CD4-positive, alpha-beta T cell treated with Interleukin-15 for 4 hours (primary cell): ENCODE measurements around the gene SIGLEC14.
"Not testable (repeated sequence)": the region's sequence is repeated elsewhere in the genome, so short reads cannot be mapped to it uniquely, and the experiment has no call there.

Experiments used
- DNase-seq: peaks from one replicate; pipeline ENCODE4 v3.0.0-alpha.2; 2020; ENCODE audit warnings: low spot score

SIGLEC14 gene, protein sequence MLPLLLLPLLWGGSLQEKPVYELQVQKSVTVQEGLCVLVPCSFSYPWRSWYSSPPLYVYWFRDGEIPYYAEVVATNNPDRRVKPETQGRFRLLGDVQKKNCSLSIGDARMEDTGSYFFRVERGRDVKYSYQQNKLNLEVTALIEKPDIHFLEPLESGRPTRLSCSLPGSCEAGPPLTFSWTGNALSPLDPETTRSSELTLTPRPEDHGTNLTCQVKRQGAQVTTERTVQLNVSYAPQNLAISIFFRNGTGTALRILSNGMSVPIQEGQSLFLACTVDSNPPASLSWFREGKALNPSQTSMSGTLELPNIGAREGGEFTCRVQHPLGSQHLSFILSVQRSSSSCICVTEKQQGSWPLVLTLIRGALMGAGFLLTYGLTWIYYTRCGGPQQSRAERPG

DNA sequence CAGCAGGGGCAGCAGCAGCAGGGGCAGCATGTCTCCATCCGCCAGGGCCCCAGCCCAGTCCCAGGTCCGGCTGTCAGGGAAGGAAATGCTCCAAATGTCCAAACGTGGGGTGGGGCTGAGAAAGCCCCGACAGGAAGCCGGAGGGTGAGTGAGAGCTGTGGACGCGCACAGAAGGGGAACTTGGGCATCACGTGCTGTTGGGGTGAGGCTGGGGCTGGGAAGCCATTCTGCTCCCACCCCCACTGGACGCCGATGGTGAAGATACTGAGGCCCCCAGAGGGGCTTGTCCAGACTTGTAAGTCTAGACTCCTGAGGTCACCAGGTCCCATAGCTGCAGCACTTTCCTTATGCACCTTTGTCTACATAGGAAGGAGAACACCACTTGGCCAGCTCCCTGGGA, at the start of gene SIGLEC14:
SIGLEC14 (minus strand) TSS at position 96 of the 400 bp plus-strand sequence; CDS start at position 30, 66 bp downstream.
- not testable (repeated sequence) for DNase-seq

DNA sequence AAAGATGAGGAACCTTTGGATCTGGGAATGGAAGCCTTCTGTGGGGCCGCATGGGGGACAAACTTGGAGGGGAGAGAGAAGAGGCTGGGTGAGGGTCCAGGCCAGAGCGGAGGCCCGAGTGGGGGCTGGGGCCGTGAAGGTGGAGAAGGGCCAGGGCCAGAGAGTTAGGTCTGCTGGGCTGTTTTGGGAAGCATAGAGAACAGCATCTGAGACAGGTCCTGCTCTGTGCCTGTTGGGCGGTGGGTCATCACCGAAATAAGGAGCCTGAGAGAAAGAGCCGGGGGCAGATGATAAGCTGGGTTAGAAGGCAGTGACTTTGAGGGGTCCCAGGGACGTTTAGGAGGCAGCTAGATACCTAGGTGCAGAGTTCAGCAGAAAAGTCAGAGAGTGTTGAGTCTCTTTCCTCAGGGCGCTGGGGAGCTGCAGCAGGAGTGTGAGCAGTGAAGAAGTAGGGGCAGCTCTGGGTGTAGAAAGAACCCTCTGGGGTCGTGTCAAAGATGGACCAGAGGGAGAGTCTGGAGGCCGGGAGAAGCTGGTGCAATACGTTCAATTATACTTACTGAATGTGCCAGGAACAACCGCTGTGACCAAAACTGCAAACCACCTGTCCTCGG, 49.2 kb upstream of the SIGLEC14 start:
- DNase-seq = no peak

DNA sequence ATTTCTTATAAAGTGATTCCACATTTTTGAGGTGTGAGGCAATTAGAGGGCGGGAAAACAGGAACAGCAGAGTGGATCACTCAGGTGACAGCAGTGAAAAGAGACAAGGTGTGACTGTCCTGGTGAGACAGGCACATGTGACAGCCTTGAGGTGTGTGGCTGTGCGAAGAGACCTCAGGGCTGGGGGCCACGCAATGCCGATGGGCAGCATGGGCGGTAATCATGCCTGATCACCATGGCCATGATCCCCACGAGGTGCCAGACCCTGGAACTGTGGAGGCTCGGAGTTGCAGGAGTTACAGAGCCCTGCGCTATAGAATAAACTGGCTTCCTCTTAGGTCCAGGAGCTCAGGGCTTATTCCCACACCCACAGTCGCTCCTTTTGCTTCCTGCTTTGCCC, 48.5 kb upstream of the SIGLEC14 start:
- DNase-seq = no peak

DNA sequence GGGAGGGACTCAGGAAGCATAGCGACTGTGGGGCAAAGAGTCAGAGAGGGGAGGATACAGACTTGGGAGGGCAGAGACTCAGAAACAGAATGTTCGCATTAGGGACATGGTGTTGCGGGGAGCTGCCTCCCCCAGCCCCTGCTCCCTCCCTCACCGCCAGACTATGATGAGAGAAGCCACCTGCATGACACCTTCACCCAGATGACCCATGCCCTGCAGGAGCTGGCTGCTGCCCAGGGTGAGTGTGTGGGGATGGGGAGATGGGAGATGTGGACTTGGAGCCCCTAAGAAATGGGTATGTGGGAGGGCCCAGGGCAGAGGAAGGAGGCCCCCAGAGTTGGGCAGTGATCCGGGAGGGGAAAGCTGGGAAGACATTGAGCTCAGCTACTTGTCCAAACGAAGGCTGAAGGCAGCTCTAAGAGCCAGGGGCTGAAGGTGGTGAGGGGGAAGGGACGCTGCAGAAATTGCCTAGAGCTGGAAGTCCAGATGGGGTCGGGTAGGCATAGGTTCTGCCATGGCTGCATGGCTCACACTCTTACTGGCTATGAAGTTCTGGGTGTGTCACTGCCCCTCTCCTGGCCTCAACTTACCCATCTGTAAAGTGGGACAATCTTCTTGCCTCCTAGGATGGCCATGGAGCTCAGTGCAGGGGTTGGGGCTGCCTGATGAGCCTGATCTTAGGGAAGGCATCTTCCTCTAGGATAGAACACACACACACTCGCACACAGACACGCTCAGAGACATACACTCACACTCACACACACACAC, 47.9 kb upstream of the SIGLEC14 start:
- DNase-seq = no peak

DNA sequence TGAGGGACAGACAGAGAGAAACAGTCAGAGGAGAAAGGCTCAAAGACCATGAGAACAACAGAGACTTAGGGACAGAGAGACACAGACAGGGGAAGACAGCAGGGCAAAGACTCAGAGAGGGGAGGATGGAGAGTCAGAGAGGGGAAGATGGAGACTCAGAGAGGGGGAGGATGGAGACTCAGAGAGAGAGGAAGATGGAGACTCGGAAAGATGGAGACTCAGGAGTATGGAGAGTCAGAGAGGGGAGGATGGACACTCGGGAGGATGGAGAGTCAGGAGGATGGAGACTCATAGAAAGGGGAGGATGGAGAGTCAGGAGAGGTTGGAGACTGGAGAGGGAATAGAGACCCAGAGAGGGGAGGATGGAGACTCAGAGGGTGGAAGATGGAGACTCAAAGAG, 47.2 kb upstream of the SIGLEC14 start:
- no peak for DNase-seq

- no peak for DNase-seq
These were observed 46.6 kb upstream of the SIGLEC14 start, which contains the start of gene SPACA6 for GRCh38 chr19:51693260-51693659. TSS of gene SPACA6 (plus strand) at chr19:51693330. CDS start at chr19:51693527, 197 bp downstream.

DNA sequence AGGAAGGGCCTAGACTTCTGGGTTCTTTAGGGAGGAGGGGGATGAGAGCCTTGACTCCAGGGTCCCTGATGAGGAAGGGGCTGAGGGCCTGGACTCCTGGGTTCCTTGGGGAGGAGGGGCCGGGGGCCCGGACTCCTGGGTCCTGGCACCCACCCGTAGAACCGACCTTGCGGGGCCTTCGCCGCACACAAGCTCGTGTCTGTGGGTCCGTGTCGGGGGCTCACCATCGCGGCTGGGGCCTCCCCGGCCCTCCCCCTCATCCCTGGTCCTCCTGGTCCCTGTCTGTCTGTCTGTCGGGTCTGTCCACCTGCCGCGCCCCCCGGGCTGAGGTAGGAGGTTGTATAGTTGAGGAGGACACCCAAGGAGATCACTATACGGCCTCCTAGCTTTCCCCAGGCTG, 45.8 kb upstream of the SIGLEC14 start:
- no peak for DNase-seq

DNA sequence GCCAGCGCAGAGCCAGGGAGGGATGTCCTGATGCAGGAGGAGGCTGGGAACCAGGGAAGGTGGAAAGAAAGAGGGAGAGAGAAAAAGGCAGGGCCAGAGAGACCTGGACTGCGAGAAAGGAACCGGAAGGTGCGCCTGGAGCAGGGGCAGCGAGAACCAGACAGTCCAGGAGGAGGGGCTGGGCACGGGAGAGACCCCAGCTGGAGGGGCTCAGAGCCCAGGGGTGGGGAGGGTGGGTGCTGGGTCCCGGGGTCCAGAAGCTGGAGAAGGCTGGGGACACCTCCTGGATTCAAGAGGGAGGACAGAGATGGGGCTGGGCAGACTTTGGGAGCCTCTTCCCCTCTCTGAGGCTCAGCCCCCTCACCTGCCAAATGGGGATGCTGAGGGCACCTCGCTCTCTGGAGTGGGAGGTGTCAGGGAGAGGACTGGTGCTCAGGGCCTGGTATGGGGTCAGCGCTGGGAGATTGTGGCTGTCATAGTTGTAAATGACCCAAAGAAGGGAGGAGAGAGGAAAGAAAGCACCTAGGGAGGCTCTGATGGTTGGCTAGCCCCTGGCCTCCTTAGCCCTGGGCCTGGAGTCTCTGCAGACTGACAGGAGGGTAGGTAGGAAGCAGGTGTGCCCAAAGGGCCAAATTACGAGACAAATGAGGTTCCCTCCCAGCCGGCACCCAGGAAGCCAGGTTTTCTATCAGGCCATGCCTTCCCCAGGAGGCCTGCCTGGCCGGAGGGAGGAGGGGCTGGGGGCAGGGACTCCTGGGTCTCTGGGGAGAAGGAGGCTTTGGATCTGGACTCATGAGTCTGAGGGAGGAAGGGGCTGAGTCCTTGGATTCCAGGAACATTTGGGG, 45.2 kb upstream of the SIGLEC14 start:
- no peak for DNase-seq

DNA sequence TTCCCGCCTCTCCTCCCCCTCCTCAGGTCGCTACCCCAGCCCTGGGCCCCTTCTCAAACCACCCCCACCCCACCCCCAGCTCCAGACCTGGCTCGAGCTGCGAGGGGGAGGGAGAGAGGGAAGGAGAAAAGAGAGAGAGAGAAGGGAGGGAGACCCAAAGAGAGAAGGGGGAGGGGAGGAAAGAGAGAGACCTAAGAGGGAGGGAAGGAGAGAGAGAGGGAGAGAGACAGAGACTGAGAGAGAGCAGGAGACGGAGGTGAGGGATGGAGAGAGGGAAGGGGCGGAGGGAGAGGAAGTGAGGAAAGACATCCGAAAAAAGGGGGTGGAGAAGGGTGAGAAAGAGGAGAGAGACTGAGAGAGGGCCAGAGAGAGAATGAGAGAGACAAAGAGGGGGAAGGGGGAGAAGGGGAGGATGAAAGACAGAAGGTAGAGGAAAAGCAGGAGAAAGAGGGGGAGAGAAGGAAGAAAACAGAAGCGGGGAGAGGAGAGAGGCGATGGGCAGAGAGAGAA, 44.5 kb upstream of the SIGLEC14 start:
- DNase-seq = peak; percentile 3

DNA sequence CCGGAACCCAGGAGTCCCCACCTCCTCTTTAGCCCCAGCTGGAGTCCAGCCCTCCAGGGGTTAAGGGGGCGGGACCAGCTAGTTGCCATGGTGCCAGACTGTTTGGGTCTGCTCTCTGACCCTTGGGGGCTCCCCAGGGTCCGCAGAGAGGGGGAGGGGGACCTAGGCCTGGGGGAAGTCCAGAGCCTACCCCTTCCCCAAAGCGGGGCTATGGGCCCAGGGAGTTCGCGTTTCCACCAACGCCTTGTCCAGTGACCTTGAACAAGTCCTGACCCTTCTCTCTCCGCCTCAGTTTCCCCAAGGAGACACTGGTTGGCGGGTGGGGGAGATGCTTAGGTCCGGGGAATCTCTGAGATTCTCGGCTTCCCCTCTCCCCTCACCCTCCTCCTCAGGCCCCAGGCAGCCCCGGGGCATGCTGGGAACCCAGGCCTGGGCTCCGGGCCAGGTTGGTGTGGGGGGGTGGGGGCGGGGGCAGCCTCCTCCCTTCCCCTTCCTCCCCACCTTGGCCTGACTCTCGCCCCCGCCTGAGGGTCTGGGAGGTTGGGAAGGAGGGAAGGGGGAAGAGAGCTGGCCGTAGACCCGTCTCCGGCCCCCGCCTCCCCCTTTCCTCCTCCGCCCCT, 43.9 kb upstream of the SIGLEC14 start:
- DNase-seq = peak; percentile 83

GRCh38 chr19:51689751-51690453, 43.3 kb upstream of the SIGLEC14 start:
- DNase-seq = no peak

- DNase-seq = peak; percentile 13
These were observed 42.3 kb upstream of the SIGLEC14 start for GRCh38 chr19:51688671-51689571.

GRCh38 chr19:51687791-51688670, 41.4 kb upstream of the SIGLEC14 start:
- DNase-seq = no peak

GRCh38 chr19:51686171-51686570, 39.5 kb upstream of the SIGLEC14 start:
- DNase-seq = no peak

DNA sequence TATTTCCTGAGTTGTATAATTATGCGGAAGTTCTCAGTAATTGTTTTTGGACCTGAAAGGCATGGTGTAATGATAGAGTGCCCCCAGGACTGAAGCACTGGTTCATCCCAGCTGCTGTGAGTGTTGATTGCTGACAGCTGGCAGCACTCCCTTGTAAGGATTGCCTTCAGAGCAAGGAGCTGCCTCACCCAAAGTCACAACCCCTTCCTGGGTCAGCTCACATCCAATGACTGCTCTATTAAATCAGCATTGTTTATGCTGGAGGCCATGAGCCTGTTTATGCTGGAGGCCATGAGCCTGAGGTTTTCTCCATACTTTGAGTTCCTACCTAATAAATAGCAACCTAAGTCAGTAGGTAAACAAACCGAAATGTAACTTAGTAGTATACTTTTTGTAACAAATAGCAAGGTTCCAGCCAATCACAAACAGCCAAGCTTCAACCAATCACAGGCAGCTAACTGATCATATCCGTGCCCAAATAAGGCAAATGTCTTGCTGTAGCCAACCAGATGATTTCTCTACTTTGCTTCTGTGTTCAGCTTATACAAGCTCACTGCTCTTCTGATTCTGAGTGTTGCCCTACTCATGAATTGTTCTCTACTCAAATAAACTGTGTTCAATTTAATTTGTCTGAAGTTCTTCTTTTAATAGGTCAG, 34.8 kb upstream of the SIGLEC14 start:
- DNase-seq = no peak

DNA sequence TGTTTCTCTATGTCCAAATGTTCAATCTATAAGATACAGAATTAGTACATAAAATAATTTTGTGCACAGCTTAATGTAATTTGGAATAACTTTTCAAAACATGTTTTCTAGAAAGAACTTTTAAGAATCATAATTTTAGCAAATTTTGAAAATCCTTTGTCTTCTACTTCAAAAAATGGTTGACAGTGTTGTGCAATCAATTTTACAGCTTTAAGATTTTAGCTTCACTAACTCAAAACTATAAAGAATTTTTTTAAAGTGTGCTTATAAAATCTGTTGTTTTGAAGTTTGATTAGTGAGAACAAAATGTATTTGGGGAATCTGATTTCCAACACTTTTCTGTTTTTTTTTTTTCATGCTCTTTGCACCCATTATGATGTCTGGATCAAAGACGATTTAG, 33.8 kb upstream of the SIGLEC14 start:
- DNase-seq = no peak

GRCh38 chr19:51676566-51677083, 30.0 kb upstream of the SIGLEC14 start:
- peak; percentile 12 for DNase-seq
